ENCODE measurements around the gene HNRNPF.
"Not testable (repeated sequence)": the region's sequence is repeated elsewhere in the genome, so short reads cannot be mapped to it uniquely, and the experiment has no call there.

GRCh38 chr10:43454025-43454424 is 45.0 kb upstream of the HNRNPF start:
- TF ChIP-seq EZH2, CTCF (IDR thresholded peaks at IDR 0.05): not testable (repeated sequence)

All from neural progenitor cell (in vitro differentiated cells).